ENCODE results near the gene CHD2. TPM values are rescaled to one million over a fixed set of nuclear protein-coding genes. Genes with fewer than 3 reads are reported as not detected.

The CHD2 gene
- polyA plus RNA-seq, 1 experiment, result 38.2 TPM

DNA sequence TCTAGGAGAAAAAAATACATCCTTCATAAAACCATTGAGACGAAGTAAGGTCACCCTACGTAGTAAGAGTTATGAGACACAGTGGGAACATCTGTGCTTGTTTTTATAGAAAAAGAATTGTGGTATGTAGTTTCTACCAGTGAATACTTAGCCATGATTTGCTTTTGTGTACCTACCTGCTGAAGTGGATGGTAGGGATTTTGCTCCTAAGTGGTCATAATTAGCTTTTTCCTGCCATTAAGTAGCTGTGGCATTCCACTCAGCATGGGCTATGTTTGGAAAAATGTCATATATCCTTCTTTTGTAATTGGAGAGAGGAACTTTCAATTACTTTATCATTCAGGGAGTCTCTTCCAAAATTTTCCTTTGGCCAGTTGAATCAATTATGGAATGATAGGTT lies 63.7 kb downstream of the CHD2 start:
- no peak overlapping the region for H3K4me3 ChIP-seq (ENCODE audit: low read depth, low read length)
- no peaks in the 10 kb centered on the region for H3K27me3 ChIP-seq (ENCODE audit: control insufficient read depth, insufficient read depth, low read length)
- H3K36me3 ChIP-seq (ENCODE audit: control insufficient read depth, insufficient read depth, low read length), result peaks cover 8% of the 10 kb centered on the region
- ChIA-PET CTCF (interaction anchor here (1.2 kb wide), 1 partner anchor 9 kb away, joined by 7 read pairs; no protein-coding TSS in a partner anchor), POLR2A (no interaction called here)
- TF ChIP-seq, protein P1, sequence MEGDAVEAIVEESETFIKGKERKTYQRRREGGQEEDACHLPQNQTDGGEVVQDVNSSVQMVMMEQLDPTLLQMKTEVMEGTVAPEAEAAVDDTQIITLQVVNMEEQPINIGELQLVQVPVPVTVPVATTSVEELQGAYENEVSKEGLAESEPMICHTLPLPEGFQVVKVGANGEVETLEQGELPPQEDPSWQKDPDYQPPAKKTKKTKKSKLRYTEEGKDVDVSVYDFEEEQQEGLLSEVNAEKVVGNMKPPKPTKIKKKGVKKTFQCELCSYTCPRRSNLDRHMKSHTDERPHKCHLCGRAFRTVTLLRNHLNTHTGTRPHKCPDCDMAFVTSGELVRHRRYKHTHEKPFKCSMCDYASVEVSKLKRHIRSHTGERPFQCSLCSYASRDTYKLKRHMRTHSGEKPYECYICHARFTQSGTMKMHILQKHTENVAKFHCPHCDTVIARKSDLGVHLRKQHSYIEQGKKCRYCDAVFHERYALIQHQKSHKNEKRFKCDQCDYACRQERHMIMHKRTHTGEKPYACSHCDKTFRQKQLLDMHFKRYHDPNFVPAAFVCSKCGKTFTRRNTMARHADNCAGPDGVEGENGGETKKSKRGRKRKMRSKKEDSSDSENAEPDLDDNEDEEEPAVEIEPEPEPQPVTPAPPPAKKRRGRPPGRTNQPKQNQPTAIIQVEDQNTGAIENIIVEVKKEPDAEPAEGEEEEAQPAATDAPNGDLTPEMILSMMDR (IDR thresholded peaks at IDR 0.05; ENCODE audit: insufficient read depth, low read depth, low read length), result no peak
- no peak for DNase-seq (ENCODE audit: low read depth)

DNA sequence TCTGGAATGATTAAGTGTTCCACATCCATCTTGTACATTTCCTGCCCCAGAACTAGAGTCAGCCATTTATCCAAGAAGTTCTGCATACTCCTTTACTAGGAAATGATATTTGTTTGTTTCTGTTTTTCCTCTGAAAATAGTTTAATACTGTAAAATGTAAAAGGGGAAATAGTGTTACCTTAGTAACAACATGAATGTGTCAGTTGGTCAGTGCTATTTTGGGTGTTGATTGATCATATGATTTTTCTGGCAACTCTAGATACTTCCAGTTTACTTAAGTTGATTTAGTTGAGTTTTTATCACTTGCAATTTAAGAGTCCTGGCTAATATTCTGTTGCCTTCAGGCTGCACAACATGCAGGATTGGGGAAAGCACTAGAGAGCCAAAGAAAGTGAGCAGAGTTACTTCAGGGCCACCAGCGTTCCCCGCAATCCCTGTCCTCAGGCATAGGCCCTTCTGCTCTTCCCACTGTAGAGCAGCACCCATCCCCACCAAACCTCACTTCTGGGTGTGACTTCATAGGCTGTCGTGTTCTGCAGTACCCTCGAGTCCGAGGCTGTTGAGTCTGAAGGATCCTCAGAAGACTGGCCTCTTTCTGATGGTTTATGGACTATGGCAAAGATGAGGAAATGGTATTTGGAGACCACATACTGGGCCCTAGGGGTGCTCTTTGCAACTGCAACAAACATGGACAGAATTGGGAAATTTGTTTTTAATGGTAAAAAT lies 69.0 kb downstream of the CHD2 start:
- TF ChIP-seq, protein P1 (IDR thresholded peaks at IDR 0.05; ENCODE audit: insufficient read depth, low read depth, low read length), result no peak
- Histone ChIP-seq H3K36me3 (ENCODE audit: control insufficient read depth, insufficient read depth, low read length) (peaks cover 14% of the 10 kb centered on the region), H3K27me3 (ENCODE audit: control insufficient read depth, insufficient read depth, low read length) (no peaks in the 10 kb centered on the region), H3K4me3 (ENCODE audit: low read depth, low read length) (no peak overlapping the region)
- no peak for DNase-seq (ENCODE audit: low read depth)
- ChIA-PET POLR2A (no interaction called here), CTCF (interaction anchor here (1.0 to 1.2 kb wide), 2 partner anchors 11 to 173 kb away, joined by 3 to 4 read pairs; no protein-coding TSS in a partner anchor)

DNA sequence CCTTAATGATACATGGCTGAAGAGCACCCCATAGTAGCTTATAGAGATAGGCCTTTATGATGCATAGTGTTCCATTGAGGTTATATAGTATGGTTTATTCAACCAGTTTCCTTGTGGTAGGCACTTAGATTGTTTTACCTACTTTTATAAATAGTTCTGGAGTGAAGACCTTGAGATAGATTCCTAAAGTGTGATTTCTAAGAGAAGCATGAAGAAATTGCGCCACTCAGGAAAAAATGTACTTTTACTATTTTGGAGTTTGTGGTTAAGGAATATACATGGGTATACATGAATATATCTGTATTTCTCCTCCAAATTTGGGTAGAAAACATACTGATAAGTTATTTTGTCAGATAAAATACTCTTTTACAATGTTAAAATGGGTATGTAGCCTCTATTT lies 70.5 kb downstream of the CHD2 start:
- DNase-seq (ENCODE audit: low read depth), result no peak
- Histone ChIP-seq H3K27me3 (ENCODE audit: control insufficient read depth, insufficient read depth, low read length) (no peaks in the 10 kb centered on the region), H3K4me3 (ENCODE audit: low read depth, low read length) (no peak overlapping the region), H3K36me3 (ENCODE audit: control insufficient read depth, insufficient read depth, low read length) (peaks cover 15% of the 10 kb centered on the region)
- ChIA-PET POLR2A (no interaction called here), CTCF (interaction anchor here (1.0 to 1.2 kb wide), 2 partner anchors 35 to 174 kb away, joined by 3 to 4 read pairs; no protein-coding TSS in a partner anchor)
- TF ChIP-seq, protein P1 (IDR thresholded peaks at IDR 0.05; ENCODE audit: insufficient read depth, low read depth, low read length), result no peak

DNA sequence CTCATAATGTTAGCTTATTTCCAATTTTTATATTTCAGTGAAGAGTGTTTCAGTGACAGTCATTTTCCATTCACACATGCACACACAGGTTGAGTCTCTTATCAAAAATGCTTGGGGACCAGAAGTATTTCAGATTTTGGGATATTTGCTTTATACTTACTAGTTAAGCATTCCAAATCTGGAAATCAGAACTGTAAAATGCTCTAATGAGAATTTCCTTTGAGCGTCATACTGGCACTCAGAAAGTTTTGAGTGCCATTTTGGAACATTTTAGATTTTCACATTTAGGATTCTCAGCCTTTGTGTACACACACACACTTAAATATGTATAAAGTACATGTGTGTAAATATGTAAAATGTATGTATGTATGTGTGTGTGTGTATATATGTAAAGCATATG lies 71.0 kb downstream of the CHD2 start:
- DNase-seq (ENCODE audit: low read depth), result no peak
- Histone ChIP-seq H3K36me3 (ENCODE audit: control insufficient read depth, insufficient read depth, low read length) (peaks cover 15% of the 10 kb centered on the region), H3K4me3 (ENCODE audit: low read depth, low read length) (no peak overlapping the region), H3K27me3 (ENCODE audit: control insufficient read depth, insufficient read depth, low read length) (no peaks in the 10 kb centered on the region)
- POLR2A ChIA-PET, result no interaction called here
- CTCF ChIA-PET, result no interaction called here
- TF ChIP-seq, protein P1 (IDR thresholded peaks at IDR 0.05; ENCODE audit: insufficient read depth, low read depth, low read length), result no peak

DNA sequence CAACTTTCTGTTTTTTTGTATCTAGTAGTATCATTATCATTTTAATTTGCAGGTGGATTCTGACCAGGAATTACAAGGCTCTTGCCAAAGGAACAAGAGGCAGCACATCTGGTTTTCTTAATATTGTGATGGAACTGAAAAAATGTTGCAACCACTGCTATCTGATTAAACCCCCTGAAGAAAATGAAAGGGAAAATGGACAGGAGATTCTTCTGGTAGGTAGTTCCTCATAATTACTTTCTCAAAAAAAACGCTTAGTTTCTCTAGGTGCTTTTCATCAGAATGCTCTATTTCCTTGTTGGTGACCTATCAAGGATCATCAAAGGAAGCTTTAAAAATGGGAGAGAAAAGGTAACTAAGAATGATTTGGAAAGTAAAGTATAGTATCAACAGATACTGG lies 71.6 kb downstream of the CHD2 start:
- TF ChIP-seq, protein P1 (IDR thresholded peaks at IDR 0.05; ENCODE audit: insufficient read depth, low read depth, low read length), result no peak
- Histone ChIP-seq H3K27me3 (ENCODE audit: control insufficient read depth, insufficient read depth, low read length) (no peaks in the 10 kb centered on the region), H3K4me3 (ENCODE audit: low read depth, low read length) (no peak overlapping the region), H3K36me3 (ENCODE audit: control insufficient read depth, insufficient read depth, low read length) (peaks cover 15% of the 10 kb centered on the region)
- ChIA-PET CTCF (no interaction called here), POLR2A (no interaction called here)
- DNase-seq (ENCODE audit: low read depth), result no peak

Data from BJ (cell line).